Left lung (tissue), 10 donors: ENCODE results near the gene AUNIP. TPM values are rescaled to one million over a fixed set of nuclear protein-coding genes. Genes with fewer than 3 reads are reported as not detected.
"Not testable (repeated sequence)": the region's sequence is repeated elsewhere in the genome, so short reads cannot be mapped to it uniquely, and the experiment has no call there.

Experiments
- ATAC-seq: fragments of 200-7000 bp; cut with Tn5 transposase; one replicate; pipeline ENCODE4 v1.9.1; 2020; ENCODE audit warnings: moderate library complexity
- DNase-seq, 4 donors: peaks; one replicate each; pipeline ENCODE4 v3.0.0-alpha.2; 2013 to 2020
- H3K27ac ChIP-seq, 2 donors: fragments of 200-600 bp; sonication (generic) in 1 of 2; one replicate each; pipeline versions ENCODE4 v1.5.0 to v1.8.0; 2020 to 2021
- H3K27me3 ChIP-seq, 2 donors: fragments of 200-600 bp; sonication (generic) in 1 of 2; one replicate each; pipeline versions ENCODE4 v1.5.0 to v1.8.0; 2020 to 2021
- H3K36me3 ChIP-seq, 2 donors: fragments of 200-600 bp; sonication (generic) in 1 of 2; one replicate each; pipeline versions ENCODE4 v1.5.0 to v1.8.0; 2020 to 2021
- H3K4me1 ChIP-seq, 2 donors: fragments of 200-600 bp; one replicate each; pipeline ENCODE4 v1.8.0; 2021
- H3K4me3 ChIP-seq, 2 donors: fragments of 200-600 bp; sonication (generic) in 1 of 2; one replicate each; pipeline versions ENCODE4 v1.5.0 to v1.8.0; 2020 to 2021; ENCODE audit warnings: mild to moderate bottlenecking in 1 of 2
- H3K9me3 ChIP-seq, 2 donors: fragments of 200-600 bp; sonication (generic) in 1 of 2; one replicate each; pipeline versions ENCODE4 v1.5.0 to v1.8.0; 2020 to 2021
- intact Hi-C, 2 donors: fragments of 100-400 bp; cut with DNase I; formaldehyde crosslinking; loops; one replicate each; pipeline versions ENCODE4 v1.11.2 to v1.14.2; 2022
- polyA plus RNA-seq, 6 donors: library from polyadenylated mRNA; unstranded; fragments of 120-200 nt; gene quantifications; one replicate each; pipeline ENCODE4 v1.2.1, GENCODE V29; 2013; ENCODE audit not compliant: insufficient read length in 6 of 6
- total RNA-seq, 2 donors: library from RNA; stranded (reverse); fragmentation: NEBNext Ultra II Directional; extraction: Animal tissue kit (Norgen Biotek cat#: 25700); gene quantifications; one replicate each; pipeline ENCODE4 v1.2.1, GENCODE V29; 2021
- TF ChIP-seq, protein P1 (sequence below), 2 donors: fragments of 200-600 bp; sonication (generic) in 1 of 2; IDR thresholded peaks; one replicate each; pipeline versions ENCODE4 v1.5.0 to v1.8.0; 2021; ENCODE audit warnings: antibody characterized with exemption in 2 of 2
- donor health status: DM: no; HTN: yes; CAD: no.
- donor health status: DM: no; HTN: no; CAD: no.

The AUNIP gene
- total and polyA plus RNA-seq, 8 donors = 0.97 to 3.1 (median 2.4) TPM

DNA sequence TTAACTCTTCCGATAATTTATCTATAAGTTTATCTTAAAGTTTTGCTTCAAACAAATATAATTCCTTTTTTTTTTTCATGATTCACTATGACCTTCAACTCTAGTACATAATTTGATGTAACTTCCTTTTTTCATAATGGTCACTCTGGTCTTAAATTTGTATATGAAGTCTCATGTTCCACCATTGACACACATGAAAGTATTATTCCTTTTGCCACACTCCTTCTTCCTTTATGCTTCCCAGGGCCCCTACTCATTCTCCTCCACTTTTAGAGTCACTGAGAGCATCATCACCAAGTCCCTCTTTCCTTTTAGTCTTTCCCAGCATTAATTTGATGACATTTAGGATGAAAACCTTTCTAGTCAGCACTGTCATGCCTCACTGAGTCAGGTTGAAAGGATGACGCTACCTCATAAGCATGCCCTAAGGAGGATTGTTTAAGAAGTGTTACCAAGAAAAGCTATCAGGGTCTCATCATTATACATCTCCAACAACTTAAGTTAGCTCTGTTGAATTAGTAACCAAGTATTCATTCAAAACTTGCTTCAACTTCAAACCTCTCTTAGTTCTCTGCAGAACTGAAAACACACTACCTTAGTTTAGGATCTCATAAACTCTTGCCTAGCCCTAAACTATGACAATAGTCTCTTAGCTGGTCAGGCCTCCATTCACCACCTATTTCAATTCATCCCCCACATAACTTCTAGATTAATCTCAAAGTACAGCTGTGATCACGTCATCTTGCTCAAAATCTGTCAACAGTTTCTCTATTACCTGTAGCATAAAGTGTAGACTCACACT lies 14.5 kb downstream of the AUNIP start:
- Histone ChIP-seq H3K4me3 (no peak overlapping the region), H3K4me1 (no peaks in the 10 kb centered on the region), H3K27me3 (no peaks in the 10 kb centered on the region), H3K27ac (no peak overlapping the region), H3K9me3 (no peaks in the 10 kb centered on the region), H3K36me3 (no peaks in the 10 kb centered on the region)
- intact Hi-C loops = no loop called here
- DNase-seq (no peak), ATAC-seq (no peak)
- TF ChIP-seq, protein P1, sequence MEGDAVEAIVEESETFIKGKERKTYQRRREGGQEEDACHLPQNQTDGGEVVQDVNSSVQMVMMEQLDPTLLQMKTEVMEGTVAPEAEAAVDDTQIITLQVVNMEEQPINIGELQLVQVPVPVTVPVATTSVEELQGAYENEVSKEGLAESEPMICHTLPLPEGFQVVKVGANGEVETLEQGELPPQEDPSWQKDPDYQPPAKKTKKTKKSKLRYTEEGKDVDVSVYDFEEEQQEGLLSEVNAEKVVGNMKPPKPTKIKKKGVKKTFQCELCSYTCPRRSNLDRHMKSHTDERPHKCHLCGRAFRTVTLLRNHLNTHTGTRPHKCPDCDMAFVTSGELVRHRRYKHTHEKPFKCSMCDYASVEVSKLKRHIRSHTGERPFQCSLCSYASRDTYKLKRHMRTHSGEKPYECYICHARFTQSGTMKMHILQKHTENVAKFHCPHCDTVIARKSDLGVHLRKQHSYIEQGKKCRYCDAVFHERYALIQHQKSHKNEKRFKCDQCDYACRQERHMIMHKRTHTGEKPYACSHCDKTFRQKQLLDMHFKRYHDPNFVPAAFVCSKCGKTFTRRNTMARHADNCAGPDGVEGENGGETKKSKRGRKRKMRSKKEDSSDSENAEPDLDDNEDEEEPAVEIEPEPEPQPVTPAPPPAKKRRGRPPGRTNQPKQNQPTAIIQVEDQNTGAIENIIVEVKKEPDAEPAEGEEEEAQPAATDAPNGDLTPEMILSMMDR (IDR thresholded peaks at IDR 0.05) = no peak

DNA sequence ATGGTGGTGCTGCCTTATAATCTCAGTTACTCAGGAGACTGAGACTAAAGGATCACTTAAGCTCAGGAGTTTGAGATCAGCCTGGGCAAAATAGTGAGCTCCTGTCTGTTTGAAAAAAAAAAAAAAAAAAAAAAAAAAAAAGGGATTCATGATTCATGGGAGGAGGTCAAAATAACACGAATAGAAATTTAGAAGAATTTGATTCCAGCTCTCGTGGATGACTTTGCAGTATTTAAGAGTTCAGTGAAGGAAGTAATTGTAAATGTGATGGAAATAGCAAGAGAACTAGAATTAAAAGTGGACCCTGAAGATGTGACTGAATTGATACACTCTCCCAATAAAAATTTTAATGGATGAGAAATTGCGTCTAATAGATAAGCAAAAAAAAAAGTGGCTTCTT lies 15.8 kb downstream of the AUNIP start:
- Histone ChIP-seq H3K4me3 (no peak overlapping the region), H3K36me3 (no peaks in the 10 kb centered on the region), H3K27me3 (no peaks in the 10 kb centered on the region), H3K27ac (no peak overlapping the region), H3K4me1 (no peaks in the 10 kb centered on the region), H3K9me3 (no peaks in the 10 kb centered on the region)
- ATAC-seq = no peak
- intact Hi-C loops = no loop called here
- TF ChIP-seq, protein P1 (IDR thresholded peaks at IDR 0.05) = no peak
- DNase-seq = no peak

DNA sequence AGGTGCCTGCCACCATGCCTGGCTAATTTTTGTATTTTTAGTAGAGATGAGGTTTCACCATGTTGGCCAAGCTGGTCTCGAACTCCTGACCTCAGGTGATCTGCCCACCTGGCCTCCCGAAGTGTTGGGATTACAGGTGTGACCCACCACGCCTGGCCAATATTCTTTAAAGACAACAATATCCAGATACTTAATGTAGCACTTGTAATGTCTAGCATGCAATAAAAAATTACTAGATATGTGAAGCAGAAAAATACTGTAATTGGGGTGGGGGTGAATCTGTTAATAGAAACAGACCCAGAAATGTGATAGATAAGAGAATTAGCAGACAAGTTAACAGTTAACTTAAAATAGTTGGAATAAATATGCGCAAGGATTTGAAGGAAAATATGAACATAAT lies 19.4 kb downstream of the AUNIP start:
- not testable (repeated sequence) for H3K4me3 ChIP-seq

DNA sequence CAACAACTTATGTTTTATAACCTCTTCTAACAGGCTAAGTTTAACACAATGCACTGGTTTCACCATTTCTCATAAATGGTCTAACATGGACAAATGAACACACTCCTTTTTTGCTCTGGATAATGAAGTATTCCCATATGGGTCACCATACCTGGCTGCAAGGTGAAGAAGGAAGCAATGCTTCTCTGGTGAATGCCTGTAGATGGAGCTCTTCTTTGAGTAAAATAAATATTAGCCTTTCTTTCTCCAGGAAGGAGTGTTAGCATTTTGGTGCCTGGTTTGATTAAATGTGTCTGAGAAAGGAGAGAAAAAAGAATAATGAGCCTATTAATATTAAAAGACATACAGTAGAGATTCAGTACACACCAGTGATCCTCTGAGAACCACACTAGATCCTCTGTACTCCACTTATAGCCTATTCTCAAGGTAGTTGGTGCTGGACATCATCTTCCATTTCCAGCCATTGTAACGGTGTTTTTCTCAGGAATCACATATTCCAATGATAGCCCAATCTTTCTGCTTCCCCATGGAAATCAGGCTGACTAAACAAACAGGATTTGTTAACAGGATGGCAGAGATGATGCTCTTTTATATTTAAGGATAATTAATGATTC lies 21.9 kb downstream of the AUNIP start:
- Histone ChIP-seq H3K4me3 (no peak overlapping the region), H3K9me3 (no peaks in the 10 kb centered on the region), H3K36me3 (peaks cover 0 to 31% of the 10 kb centered on the region in 2 donors), H3K4me1 (no peaks in the 10 kb centered on the region), H3K27ac (no peak overlapping the region), H3K27me3 (no peaks in the 10 kb centered on the region)
- TF ChIP-seq, protein P1 (IDR thresholded peaks at IDR 0.05) = peak in 1 of 2 donors; percentile 18
- intact Hi-C loops = no loop called here
- ATAC-seq (peak; percentile 91), DNase-seq (no peak)

More for the DNA sequence above, 19.4 kb downstream of the AUNIP start:
- H3K4me1 ChIP-seq, H3K27me3 ChIP-seq, H3K9me3 ChIP-seq, DNase-seq, intact Hi-C loops, H3K36me3 ChIP-seq, H3K27ac ChIP-seq, ATAC-seq: not testable (repeated sequence)

DNA sequence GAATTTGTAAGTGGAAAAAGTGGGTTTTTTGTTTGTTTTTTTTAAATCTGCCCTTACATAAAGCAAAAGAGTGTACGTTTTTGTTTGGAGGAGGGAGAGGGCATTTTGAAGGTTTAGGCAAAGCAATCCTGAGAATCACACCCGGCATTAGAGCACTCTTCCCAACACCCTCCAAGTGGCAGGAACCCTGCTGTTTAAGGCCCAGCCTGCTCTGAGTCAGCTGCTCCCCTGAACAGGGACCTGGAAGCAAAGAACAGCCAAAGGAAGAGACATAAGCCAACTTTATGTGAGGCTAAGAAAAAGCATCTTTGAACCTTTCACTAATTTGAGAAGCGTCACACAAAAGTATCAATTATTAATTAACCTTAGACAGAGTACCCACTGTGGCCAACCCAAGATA lies 22.6 kb downstream of the AUNIP start:
- H3K27ac ChIP-seq = no peak overlapping the region
- no peaks in the 10 kb centered on the region for H3K9me3 ChIP-seq
- no peaks in the 10 kb centered on the region for H3K4me1 ChIP-seq
- no peak overlapping the region for H3K4me3 ChIP-seq
- DNase-seq (no peak), ATAC-seq (no peak)
- H3K36me3 ChIP-seq = peaks cover 0 to 37% of the 10 kb centered on the region in 2 donors
- intact Hi-C loops = no loop called here
- no peaks in the 10 kb centered on the region for H3K27me3 ChIP-seq
- TF ChIP-seq, protein P1 (IDR thresholded peaks at IDR 0.05) = no peak
